Central memory CD8-positive, alpha-beta T cell (primary cell): ENCODE measurements around the gene BAK1.
"Not testable (repeated sequence)": the region's sequence is repeated elsewhere in the genome, so short reads cannot be mapped to it uniquely, and the experiment has no call there.

Experiments used
- ATAC-seq: fragments of 150-1000 bp; cut with Tn5 transposase; replicated peaks from 2 replicates; pipeline ENCODE4 v1.10.0; 2022; ENCODE audit warnings: mild to moderate bottlenecking, moderate FRiP score, moderate number of reproducible peaks; ENCODE audit not compliant: poor library complexity, severe bottlenecking; ENCODE audit errors: extremely low read depth
- DNase-seq, 2 donors: peaks; one replicate each; pipeline ENCODE4 v3.0.0; 2021; ENCODE audit warnings: low spot score in 2 of 2
- H3K27ac Mint-ChIP-seq: one replicate; pipeline ENCODE4 v1.8.0; 2022; ENCODE audit warnings: low read depth, mild to moderate bottlenecking, moderate library complexity, mixed read lengths
- H3K27me3 Mint-ChIP-seq: one replicate; pipeline ENCODE4 v1.8.0; 2022; ENCODE audit warnings: mixed read lengths
- H3K36me3 Mint-ChIP-seq: one replicate; pipeline ENCODE4 v1.8.0; 2022; ENCODE audit warnings: mild to moderate bottlenecking, moderate library complexity, mixed read lengths; ENCODE audit not compliant: insufficient read depth
- H3K4me1 Mint-ChIP-seq: one replicate; pipeline ENCODE4 v1.8.0; 2022; ENCODE audit warnings: mixed read lengths
- H3K4me3 Mint-ChIP-seq: one replicate; pipeline ENCODE4 v1.8.0; 2022; ENCODE audit warnings: mild to moderate bottlenecking, moderate library complexity, mixed read lengths
- H3K9me3 Mint-ChIP-seq: one replicate; pipeline ENCODE4 v1.8.0; 2022; ENCODE audit warnings: mixed read lengths

Gene BAK1

DNA sequence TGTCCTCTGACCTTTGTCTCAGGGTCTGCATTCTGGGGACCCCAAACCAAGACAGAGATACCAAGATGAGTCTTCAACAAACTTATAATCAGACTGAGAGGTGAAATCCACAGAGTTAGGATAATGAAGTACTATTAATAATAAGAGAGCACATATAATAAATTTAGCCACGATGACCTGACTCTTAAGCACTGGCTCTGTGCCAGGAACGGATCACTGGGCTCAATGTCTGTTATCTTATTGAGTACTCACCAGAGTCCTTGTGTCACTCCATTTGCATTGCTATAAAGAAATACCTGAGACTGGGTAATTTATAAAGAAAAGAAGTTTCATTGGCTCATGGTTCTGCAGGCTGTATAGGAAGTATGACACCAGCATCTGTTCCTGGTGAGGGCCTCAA, 22.1 kb upstream of the BAK1 start:
- Mint-ChIP-seq H3K9me3 (no peaks in the 10 kb centered on the region), H3K4me1 (peaks cover 5% of the 10 kb centered on the region), H3K27ac (no peak overlapping the region), H3K4me3 (no peak overlapping the region), H3K27me3 (no peaks in the 10 kb centered on the region), H3K36me3 (no peaks in the 10 kb centered on the region)
- DNase-seq, result no peak
- ATAC-seq, result no peak

DNA sequence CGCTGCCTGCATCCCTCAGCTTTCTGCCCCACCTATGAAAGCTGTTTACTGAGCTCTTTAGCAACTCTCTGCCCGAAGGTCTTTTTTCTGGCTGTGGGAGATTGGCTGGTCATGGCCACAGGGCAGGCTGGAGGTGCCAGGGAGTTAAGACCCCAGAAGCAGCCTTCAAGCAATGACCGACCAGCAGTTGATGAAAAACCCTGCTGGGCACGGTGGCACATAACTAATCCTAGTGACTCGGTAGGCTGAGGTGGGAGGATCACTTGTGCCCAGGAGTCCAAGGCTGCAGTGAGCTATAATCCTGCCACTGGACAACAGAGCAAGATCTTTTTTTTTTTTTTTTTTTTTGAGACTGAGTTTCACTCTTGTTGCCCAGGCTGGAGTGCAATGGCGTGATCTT, 20.7 kb upstream of the BAK1 start:
- DNase-seq (no peak), ATAC-seq (no peak)
- H3K4me1 Mint-ChIP-seq, result peaks cover 9% of the 10 kb centered on the region
- H3K9me3 Mint-ChIP-seq, result no peaks in the 10 kb centered on the region
- H3K4me3 Mint-ChIP-seq, result no peak overlapping the region
- no peaks in the 10 kb centered on the region for H3K27me3 Mint-ChIP-seq
- peaks cover 3% of the 10 kb centered on the region for H3K36me3 Mint-ChIP-seq
- H3K27ac Mint-ChIP-seq, result no peak overlapping the region

DNA sequence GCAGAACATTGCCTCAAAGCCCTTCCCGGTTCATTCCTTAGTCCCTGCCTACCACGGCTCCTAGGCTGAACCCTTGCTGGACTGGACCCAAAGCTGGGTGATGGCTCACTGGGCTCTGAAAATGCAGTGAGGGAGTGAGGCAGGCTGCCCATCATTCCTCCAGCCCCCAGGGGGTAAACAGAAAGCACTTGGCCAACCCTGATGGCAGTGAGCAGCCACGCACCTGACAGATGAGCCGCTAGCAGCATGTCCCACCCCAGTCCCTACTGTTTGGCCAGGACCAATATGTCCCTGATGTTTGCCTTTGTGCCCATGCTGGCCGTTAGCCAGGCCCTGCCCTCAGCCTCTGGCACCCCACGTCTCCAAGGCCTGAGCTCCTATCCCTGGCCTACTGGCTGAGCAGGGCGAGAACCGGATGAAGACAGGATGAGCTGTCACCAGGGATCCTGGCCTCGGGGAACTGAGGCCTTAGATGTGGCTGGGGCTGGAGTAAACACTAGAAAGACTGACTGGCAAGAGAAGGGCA, 19.4 kb upstream of the BAK1 start:
- ATAC-seq, result no peak
- H3K36me3 Mint-ChIP-seq, result peaks cover 3% of the 10 kb centered on the region
- H3K4me3 Mint-ChIP-seq, result no peak overlapping the region
- peaks cover 9% of the 10 kb centered on the region for H3K4me1 Mint-ChIP-seq
- no peak overlapping the region for H3K27ac Mint-ChIP-seq
- H3K9me3 Mint-ChIP-seq, result no peaks in the 10 kb centered on the region
- no peaks in the 10 kb centered on the region for H3K27me3 Mint-ChIP-seq
- no peak for DNase-seq

DNA sequence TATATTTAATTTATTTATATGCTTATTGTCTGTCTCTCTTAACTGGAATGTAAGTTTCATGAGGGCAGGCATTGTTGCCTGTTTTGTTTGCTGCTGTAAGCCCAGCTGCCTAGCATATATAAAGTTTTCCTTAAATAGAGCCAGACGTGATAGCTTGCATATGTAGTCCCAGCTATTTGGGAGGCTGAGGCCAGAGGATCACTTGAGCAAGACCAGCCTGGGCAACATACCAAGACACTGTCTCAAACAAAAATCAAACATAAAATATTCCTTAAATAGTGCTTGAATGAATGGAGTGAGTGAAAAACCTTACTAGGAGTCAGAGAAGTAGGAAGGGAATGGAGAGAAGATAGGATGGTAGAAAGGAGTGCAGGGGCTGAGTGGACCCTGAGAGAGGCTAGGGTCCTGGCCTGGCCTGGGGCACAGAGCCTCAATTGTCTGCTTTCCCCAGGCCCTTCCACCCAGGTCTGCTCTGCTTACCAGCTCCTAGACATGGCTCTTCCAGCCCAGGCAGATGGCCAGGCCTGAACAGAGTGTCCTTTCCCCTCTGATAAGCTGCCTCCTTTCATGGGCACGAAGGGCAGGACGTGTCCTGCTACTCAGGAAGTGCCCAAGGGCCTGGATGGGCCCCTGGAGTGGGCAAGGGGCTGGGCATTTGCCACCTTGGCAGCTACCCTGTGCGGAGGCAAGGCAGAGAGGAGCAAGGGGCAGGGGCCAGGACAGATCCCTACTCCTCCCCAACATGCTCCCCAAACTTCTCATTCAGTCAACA, 17.7 kb upstream of the BAK1 start:
- Mint-ChIP-seq H3K4me3 (no peak overlapping the region), H3K27ac (no peak overlapping the region), H3K4me1 (peaks cover 18% of the 10 kb centered on the region), H3K36me3 (peaks cover 5% of the 10 kb centered on the region), H3K9me3 (no peaks in the 10 kb centered on the region), H3K27me3 (no peaks in the 10 kb centered on the region)
- ATAC-seq (no peak), DNase-seq (no peak)

DNA sequence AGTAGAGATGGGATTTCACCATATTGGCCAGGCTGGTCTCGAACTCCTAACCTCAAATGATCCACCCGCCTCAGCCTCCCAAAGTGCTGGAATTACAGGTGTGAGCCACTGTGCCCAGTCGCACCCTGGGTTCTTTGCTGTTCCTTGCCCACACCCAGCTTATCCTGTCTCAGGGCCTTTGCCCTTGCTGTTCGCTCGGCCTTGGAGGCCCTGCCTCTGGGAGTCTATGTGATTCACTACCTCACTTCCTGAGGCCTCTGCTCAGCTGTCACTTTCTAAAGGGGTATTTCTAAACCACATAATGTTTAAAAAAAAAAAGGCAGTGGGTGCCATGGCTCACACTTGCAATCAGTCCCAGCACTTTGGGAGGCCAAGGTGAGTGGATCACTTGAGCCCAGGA, 16.8 kb upstream of the BAK1 start:
- H3K4me3 Mint-ChIP-seq, ATAC-seq, DNase-seq, H3K9me3 Mint-ChIP-seq, H3K36me3 Mint-ChIP-seq, H3K27me3 Mint-ChIP-seq: not testable (repeated sequence)
- Mint-ChIP-seq H3K27ac (peak overlapping the region; percentile 69), H3K4me1 (peaks cover 27% of the 10 kb centered on the region)

DNA sequence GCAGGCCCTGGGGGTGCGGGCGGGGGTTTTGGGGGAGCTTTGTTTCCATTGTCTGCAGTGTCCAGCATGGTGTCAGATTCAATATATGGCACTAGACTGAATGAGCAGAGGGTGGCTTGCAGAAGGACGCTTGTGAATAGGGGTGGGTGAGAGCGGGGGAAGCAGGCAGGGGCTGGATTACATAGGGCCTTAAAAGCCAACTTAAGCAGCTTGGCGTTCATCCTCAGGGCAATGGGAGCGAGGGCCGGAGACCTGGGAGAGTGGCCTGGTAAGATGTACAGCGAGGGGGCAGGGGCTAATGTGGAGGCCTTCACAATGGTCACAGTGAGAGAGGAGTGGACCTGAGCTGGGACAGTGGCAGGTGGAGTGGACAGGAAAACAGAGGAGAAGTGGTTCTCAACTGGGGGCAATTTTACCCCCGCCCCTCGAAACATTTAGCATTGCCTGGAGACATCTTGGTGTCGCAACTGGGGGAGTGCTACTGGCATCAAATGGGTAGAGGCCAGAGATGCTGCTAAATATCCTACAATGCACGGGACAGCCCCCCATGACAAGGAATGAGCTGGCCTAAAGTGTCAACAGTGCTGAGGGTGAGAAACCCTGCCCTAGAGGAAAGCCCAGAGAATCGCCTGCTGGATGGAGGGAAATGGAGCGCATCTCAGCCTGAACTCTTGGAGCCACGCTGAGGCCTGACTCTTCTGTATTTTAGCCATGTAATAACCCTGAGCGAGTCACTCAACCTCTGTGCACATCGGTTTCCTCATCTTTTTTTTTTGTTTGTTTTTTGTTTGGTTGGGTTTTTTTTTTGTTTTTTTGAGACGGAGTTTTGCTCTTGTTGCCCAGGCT, 15.1 kb upstream of the BAK1 start:
- H3K9me3 Mint-ChIP-seq, result no peaks in the 10 kb centered on the region
- ATAC-seq (no peak), DNase-seq (no peak)
- peaks cover 5% of the 10 kb centered on the region for H3K36me3 Mint-ChIP-seq
- H3K27me3 Mint-ChIP-seq, result no peaks in the 10 kb centered on the region
- H3K27ac Mint-ChIP-seq, result no peak overlapping the region
- H3K4me1 Mint-ChIP-seq, result peaks cover 27% of the 10 kb centered on the region
- H3K4me3 Mint-ChIP-seq, result peak overlapping the region; percentile 12

DNA sequence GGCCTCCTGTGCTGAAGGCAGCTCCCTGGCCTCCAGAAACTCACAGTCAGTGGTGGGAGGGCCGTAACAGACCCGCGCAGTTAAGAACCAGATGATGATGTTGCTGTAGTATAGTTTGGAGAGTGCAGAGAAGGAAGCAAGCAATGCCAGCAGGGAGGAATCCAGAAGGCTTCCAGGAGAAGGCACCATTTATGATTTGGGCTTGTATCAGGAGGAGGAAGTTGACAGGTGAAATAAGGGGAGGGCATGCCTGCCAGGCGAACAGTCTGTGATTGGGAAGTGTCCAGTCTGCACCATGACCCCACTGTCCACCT, 13.3 kb upstream of the BAK1 start:
- no peak for ATAC-seq
- H3K27me3 Mint-ChIP-seq, result no peaks in the 10 kb centered on the region

DNA sequence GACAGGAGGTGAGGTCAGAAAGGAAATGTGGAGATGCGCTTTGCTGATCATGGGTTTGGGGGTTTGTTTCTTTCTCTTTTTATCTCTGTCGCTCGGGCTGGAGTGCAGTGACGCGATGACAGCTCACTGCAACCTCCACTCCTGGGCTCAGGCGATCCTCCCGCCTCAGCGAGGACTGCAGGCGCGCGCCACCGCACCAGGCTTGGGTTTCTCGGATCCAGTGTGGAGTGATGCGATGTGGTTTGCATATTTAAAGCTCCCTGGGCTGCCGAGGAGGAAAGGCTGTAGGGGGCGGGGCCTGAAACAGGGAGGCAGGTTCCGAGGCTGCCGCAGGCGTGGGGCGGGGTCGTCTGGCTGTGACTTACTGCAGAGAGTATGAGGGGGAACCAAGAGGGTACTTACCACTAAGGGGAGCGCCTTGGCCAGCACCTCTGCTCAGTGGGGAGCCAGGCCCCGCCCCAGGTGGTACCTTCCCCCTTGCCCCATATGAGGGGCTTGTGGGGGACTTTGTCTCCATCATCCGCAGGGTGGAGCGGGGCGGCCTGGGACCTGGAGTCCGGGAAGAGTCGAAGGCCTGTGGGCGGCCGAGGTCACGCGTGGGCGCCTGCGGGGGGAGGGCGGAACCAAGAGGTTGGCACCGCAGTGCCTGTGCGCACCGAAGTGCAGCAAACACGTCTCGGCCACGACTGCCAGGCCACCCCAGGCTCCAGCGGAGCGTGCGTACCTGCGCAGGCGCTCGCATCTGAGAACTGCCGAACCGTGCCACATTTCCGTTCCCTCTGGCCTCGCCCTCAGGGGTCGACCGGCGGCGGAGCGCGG, 12.7 kb upstream of the BAK1 start:
- Mint-ChIP-seq H3K36me3 (peaks cover 5% of the 10 kb centered on the region), H3K9me3 (no peaks in the 10 kb centered on the region), H3K27ac (peak overlapping the region; percentile 29), H3K27me3 (no peaks in the 10 kb centered on the region), H3K4me3 (peak overlapping the region; percentile 49), H3K4me1 (peaks cover 22% of the 10 kb centered on the region)
- peak; percentile 74 for ATAC-seq
- DNase-seq, result peak in 1 of 2 donors; percentile 26

More for the DNA sequence above, 13.3 kb upstream of the BAK1 start:
- Mint-ChIP-seq H3K9me3 (no peaks in the 10 kb centered on the region), H3K4me3 (peak overlapping the region; percentile 49), H3K36me3 (peaks cover 5% of the 10 kb centered on the region), H3K4me1 (peaks cover 22% of the 10 kb centered on the region), H3K27ac (peak overlapping the region; percentile 29)
- no peak for DNase-seq

DNA sequence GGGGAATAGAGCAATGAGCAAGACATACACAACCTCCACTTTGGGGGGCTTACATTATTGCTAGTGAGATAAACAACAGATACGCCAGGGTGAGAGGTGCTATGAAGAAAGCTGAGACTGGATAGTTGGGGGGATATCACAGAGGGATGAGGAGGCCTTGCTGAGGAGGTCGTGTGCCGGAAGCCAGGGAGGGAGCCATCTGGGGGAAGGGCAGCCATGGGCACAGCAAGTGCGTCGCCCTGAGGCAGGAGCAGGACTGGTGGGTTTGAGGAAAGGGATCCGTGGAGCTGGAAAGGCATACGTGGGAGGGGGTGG, 12.2 kb upstream of the BAK1 start:
- H3K9me3 Mint-ChIP-seq, result no peaks in the 10 kb centered on the region
- ATAC-seq (no peak), DNase-seq (no peak)
- no peaks in the 10 kb centered on the region for H3K27me3 Mint-ChIP-seq
- H3K27ac Mint-ChIP-seq, result peak overlapping the region; percentile 29
- peaks cover 5% of the 10 kb centered on the region for H3K36me3 Mint-ChIP-seq
- peaks cover 22% of the 10 kb centered on the region for H3K4me1 Mint-ChIP-seq
- peak overlapping the region; percentile 49 for H3K4me3 Mint-ChIP-seq

DNA sequence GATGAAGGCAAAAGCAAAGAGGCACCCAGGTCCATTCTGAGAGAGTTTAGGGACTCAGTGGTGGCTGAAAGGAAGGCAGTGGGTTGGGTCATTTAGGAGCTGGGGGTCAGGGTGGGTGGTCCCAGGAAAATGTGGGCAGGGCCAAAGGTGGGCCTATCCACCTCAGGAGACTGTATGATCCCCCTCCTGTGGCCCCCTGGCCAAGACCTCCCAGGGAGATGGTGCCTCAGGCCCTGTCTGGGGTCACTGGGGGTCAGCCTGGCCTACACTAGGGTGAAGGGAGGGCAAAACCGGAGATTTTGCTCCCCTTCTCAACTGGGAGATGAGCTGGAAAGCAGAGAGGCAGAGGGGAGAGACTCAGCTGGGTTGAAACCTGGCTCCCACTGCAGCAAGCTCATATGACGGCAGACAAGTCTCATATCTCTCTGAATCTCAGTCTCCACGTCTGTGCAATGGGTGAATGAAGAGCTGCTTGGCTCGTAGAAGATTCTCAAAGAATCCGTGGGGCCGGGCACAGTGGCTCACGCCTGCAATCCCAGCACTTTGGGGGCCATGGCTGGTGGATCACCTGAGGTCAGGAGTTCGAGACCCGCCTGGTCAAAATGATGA, 11.5 kb upstream of the BAK1 start:
- Mint-ChIP-seq H3K4me3 (peak overlapping the region; percentile 49), H3K9me3 (no peaks in the 10 kb centered on the region), H3K27ac (peak overlapping the region; percentile 29), H3K4me1 (peaks cover 17% of the 10 kb centered on the region), H3K36me3 (peaks cover 2% of the 10 kb centered on the region), H3K27me3 (no peaks in the 10 kb centered on the region)
- DNase-seq (no peak), ATAC-seq (no peak)

DNA sequence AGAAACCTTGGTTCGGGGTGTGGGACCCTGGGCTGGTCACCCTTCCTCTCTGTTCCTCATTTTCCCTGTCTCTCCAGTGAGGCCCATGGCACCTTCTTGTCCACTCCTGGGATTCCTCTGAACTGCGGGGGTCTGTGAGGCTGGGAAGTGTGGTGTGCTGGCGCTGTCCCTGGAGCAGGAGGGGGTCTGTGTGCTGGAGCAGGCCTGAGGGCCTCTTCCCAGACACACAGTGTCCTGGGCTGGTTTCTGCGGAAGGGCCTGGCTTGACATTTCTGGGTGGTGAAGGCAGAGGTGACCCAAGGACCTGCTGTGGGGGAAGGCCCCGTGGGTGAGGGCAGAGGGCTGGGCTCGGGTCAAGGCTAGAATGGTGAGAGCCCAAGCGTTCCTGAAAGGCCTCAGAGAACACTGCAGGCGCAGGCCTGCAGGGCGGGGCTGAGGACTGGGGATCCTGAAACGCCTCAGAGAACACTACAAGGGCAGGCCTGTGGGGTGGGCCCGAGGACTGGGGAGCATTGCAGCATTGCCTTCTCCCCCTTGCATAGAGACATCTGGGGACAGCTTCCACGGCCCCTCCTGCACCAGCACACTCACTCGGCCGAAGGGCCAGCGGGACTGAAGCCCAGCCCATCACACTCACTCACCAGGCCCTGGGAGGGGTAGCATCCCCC, 10.6 kb upstream of the BAK1 start:
- H3K4me3 Mint-ChIP-seq, result no peak overlapping the region
- H3K4me1 Mint-ChIP-seq, result peaks cover 20% of the 10 kb centered on the region
- no peaks in the 10 kb centered on the region for H3K27me3 Mint-ChIP-seq
- peaks cover 4% of the 10 kb centered on the region for H3K36me3 Mint-ChIP-seq
- H3K9me3 Mint-ChIP-seq, result no peaks in the 10 kb centered on the region
- peak overlapping the region; percentile 20 for H3K27ac Mint-ChIP-seq
- DNase-seq (no peak), ATAC-seq (no peak)
